Suprapubic skin (tissue), 4 donors: Measurements from ENCODE around the gene BOD1L2. TPM values are rescaled to one million over a fixed set of nuclear protein-coding genes. Genes with fewer than 3 reads are reported as not detected.

Experiments used
- DNase-seq, 2 donors: peaks; one replicate each; pipeline ENCODE4 v3.0.0-alpha.2; 2019; ENCODE audit warnings: low spot score in 2 of 2
- H3K27ac ChIP-seq: fragments of 200-600 bp; sonication (generic); one replicate; pipeline ENCODE4 v1.5.1; 2019
- H3K27me3 ChIP-seq: fragments of 200-600 bp; sonication (generic); one replicate; pipeline ENCODE4 v1.5.1; 2019
- H3K36me3 ChIP-seq: fragments of 200-600 bp; sonication (generic); one replicate; pipeline ENCODE4 v1.5.1; 2019
- H3K4me1 ChIP-seq: fragments of 200-600 bp; sonication (generic); one replicate; pipeline ENCODE4 v1.5.1; 2019
- H3K4me3 ChIP-seq: fragments of 200-600 bp; sonication (generic); one replicate; pipeline ENCODE4 v1.5.1; 2019; ENCODE audit warnings: mild to moderate bottlenecking
- H3K9me3 ChIP-seq: fragments of 200-600 bp; sonication (generic); one replicate; pipeline ENCODE4 v1.5.1; 2019
- CTCF ChIP-seq, 2 donors: fragments of 200-600 bp in 1 of 2; fragments of 450-650 bp in 1 of 2; sonication (generic) in 1 of 2; IDR thresholded peaks; one replicate each; pipeline ENCODE4 v1.5.1; 2016 to 2019; ENCODE audit warnings: antibody characterized with exemption in 2 of 2, mild to moderate bottlenecking in 1 of 2, moderate library complexity in 1 of 2
- EP300 ChIP-seq: sonication (generic); formaldehyde crosslinking; IDR thresholded peaks from one replicate; pipeline ENCODE4 v1.6.1; 2017; ENCODE audit warnings: antibody characterized with exemption
- POLR2A ChIP-seq, 2 donors: fragments of 450-650 bp; IDR thresholded peaks; one replicate each; pipeline ENCODE4 v1.6.1; 2017; ENCODE audit warnings: antibody characterized with exemption in 2 of 2, mild to moderate bottlenecking in 2 of 2, moderate library complexity in 2 of 2
- POLR2AphosphoS5 ChIP-seq, 3 donors: sonication (generic); formaldehyde crosslinking; IDR thresholded peaks; one replicate each; pipeline ENCODE4 v1.6.1; 2017; ENCODE audit warnings: antibody characterized with exemption in 3 of 3
- WGBS: methylation state at CpG from one replicate; pipeline ENCODE4 v1.1.5; 2018; 5-methylcytosine and 5-hydroxymethylcytosine counted together
- total RNA-seq, 4 donors: library from RNA; depleted of rRNA; stranded (reverse); fragments of >200 nt; gene quantifications; one replicate each; pipeline ENCODE4 v1.1.0, GENCODE V29; 2016

BOD1L2 gene
- total RNA-seq, 4 donors from 2014 or later: not detected

- 9% methylated on average over 16 of the region's 33 CpGs for WGBS
- Histone ChIP-seq H3K27ac (no peak overlapping the region), H3K36me3 (no peaks in the 10 kb centered on the region), H3K4me3 (no peak overlapping the region), H3K9me3 (no peaks in the 10 kb centered on the region), H3K4me1 (no peaks in the 10 kb centered on the region), H3K27me3 (peaks cover 33% of the 10 kb centered on the region)
- no peak for TF ChIP-seq POLR2A (IDR thresholded peaks at IDR 0.05)
- TF ChIP-seq POLR2AphosphoS5 (IDR thresholded peaks at IDR 0.05): no peak
- no peak for TF ChIP-seq EP300
- DNase-seq: no peak
These were observed 25.3 kb upstream of the BOD1L2 start for GRCh38 chr18:57121542-57122112.

- 26% methylated on average over 6 of the region's 6 CpGs for WGBS
- no peaks in the 10 kb centered on the region for H3K4me1 ChIP-seq
- peaks cover 41% of the 10 kb centered on the region for H3K27me3 ChIP-seq
- H3K9me3 ChIP-seq: no peaks in the 10 kb centered on the region
- no peak for DNase-seq
- H3K4me3 ChIP-seq: no peak overlapping the region
- H3K27ac ChIP-seq: no peak overlapping the region
- no peaks in the 10 kb centered on the region for H3K36me3 ChIP-seq
- TF ChIP-seq POLR2AphosphoS5 (IDR thresholded peaks at IDR 0.05): no peak
- no peak for TF ChIP-seq POLR2A (IDR thresholded peaks at IDR 0.05)
- no peak for TF ChIP-seq EP300
- no peak for TF ChIP-seq CTCF (IDR thresholded peaks at IDR 0.05)
These were observed 23.9 kb upstream of the BOD1L2 start for GRCh38 chr18:57122936-57123510.

GRCh38 chr18:57125627-57126026 is 21.3 kb upstream of the BOD1L2 start:
- TF ChIP-seq EP300 (no peak), POLR2A (IDR thresholded peaks at IDR 0.05) (no peak), POLR2AphosphoS5 (IDR thresholded peaks at IDR 0.05) (no peak), CTCF (IDR thresholded peaks at IDR 0.05) (no peak)
- 55% methylated on average over 5 of the region's 5 CpGs for WGBS
- H3K36me3 ChIP-seq: no peaks in the 10 kb centered on the region
- H3K4me3 ChIP-seq: no peak overlapping the region
- peaks cover 44% of the 10 kb centered on the region for H3K27me3 ChIP-seq
- H3K9me3 ChIP-seq: no peaks in the 10 kb centered on the region
- H3K27ac ChIP-seq: no peak overlapping the region
- DNase-seq: no peak
- H3K4me1 ChIP-seq: no peaks in the 10 kb centered on the region

GRCh38 chr18:57128220-57128932 is 18.5 kb upstream of the BOD1L2 start:
- WGBS: 85% methylated on average over 8 of the region's 8 CpGs
- Histone ChIP-seq H3K9me3 (no peaks in the 10 kb centered on the region), H3K36me3 (no peaks in the 10 kb centered on the region), H3K27ac (no peak overlapping the region), H3K27me3 (peaks cover 22% of the 10 kb centered on the region), H3K4me1 (no peaks in the 10 kb centered on the region), H3K4me3 (no peak overlapping the region)
- no peak for TF ChIP-seq POLR2AphosphoS5 (IDR thresholded peaks at IDR 0.05)
- no peak for TF ChIP-seq POLR2A (IDR thresholded peaks at IDR 0.05)
- no peak for TF ChIP-seq CTCF (IDR thresholded peaks at IDR 0.05)
- no peak for TF ChIP-seq EP300
- DNase-seq: no peak

- TF ChIP-seq EP300 (no peak), POLR2AphosphoS5 (IDR thresholded peaks at IDR 0.05) (no peak), CTCF (IDR thresholded peaks at IDR 0.05) (no peak), POLR2A (IDR thresholded peaks at IDR 0.05) (no peak)
- Histone ChIP-seq H3K4me1 (no peaks in the 10 kb centered on the region), H3K9me3 (no peaks in the 10 kb centered on the region), H3K27me3 (peaks cover 18% of the 10 kb centered on the region), H3K27ac (no peak overlapping the region), H3K36me3 (no peaks in the 10 kb centered on the region), H3K4me3 (no peak overlapping the region)
- no peak for DNase-seq
- 76% methylated on average over 5 of the region's 5 CpGs for WGBS
These were observed 15.8 kb upstream of the BOD1L2 start for GRCh38 chr18:57131101-57131500.
